ENCODE data around the gene SND1. TPM values are rescaled to one million over a fixed set of nuclear protein-coding genes. Genes with fewer than 3 reads are reported as not detected.

The SND1 gene
- total and polyA plus RNA-seq, 2 of the 4 experiments (the other 2 are of a cell fraction) = 154 to 294 TPM

- DNase-seq (no peak), ATAC-seq (ENCODE audit: low read depth) (no peak)
- H3K14ac ChIP-seq (replicated peaks; ENCODE audit: low read depth, low read length) = no peak overlapping the region
- no peak overlapping the region for H2BK15ac ChIP-seq (ENCODE audit: low read depth, low read length)
- no peaks in the 10 kb centered on the region for H3K9me3 ChIP-seq (ENCODE audit: control insufficient read depth, insufficient read depth, low read length)
- H3K23ac ChIP-seq (ENCODE audit: low read depth, low read length) = no peak overlapping the region; the same call in 1 of the 2 replicates
- no peak overlapping the region for H3K27ac ChIP-seq (ENCODE audit: insufficient read depth, low read length)
- H4K8ac ChIP-seq (ENCODE audit: low read depth in 2 of 2, low read length in 2 of 2) = no peak overlapping the region
- no peak overlapping the region for H3K9ac ChIP-seq (ENCODE audit: low read depth, low read length)
- no peak overlapping the region for H2AFZ ChIP-seq (replicated peaks; ENCODE audit: low read length, poor library complexity)
- peaks cover 60% of the 10 kb centered on the region for H4K20me1 ChIP-seq (ENCODE audit: insufficient read depth, low read length)
- no peak overlapping the region for H2BK120ac ChIP-seq (ENCODE audit: low read depth, low read length)
- peaks cover 43 to 70% of the 10 kb centered on the region in 2 experiments for H3K79me1 ChIP-seq (ENCODE audit: low read depth in 1 of 2, low read length in 2 of 2)
- CTCF ChIA-PET = no interaction called here
- H3K4ac ChIP-seq (ENCODE audit: low read depth, low read length) = no peak overlapping the region
- H2BK5ac ChIP-seq (ENCODE audit: low read depth, low read length, poor library complexity, severe bottlenecking) = no peak overlapping the region
- H3K27me3 ChIP-seq (ENCODE audit: control insufficient read depth, insufficient read depth, low read length) = no peaks in the 10 kb centered on the region
- H3K18ac ChIP-seq (ENCODE audit: low read depth, low read length) = no peak overlapping the region
- H3K4me2 ChIP-seq (ENCODE audit: low read depth, low read length) = no peak overlapping the region
- POLR2A ChIA-PET (ENCODE audit: unreplicated experiment) = no interaction called here
- peaks cover 14% of the 10 kb centered on the region for H3K9me1 ChIP-seq (ENCODE audit: insufficient read depth, low read length)
- no TSS peak for BruUV-seq (replicated peaks)
- H3K36me3 ChIP-seq (ENCODE audit: control insufficient read depth, insufficient read depth, low read length) = 0 out of 2 replicates have a peak, but pooled peaks cover 1% of the 10 kb centered on the region
- dilution Hi-C loops (cut with HindIII; ENCODE audit: low sequenced_read_pairs, unreplicated experiment) (no loop called here), in situ Hi-C loops (cut with MboI; ENCODE audit: low sequenced_read_pairs) (no loop called here), intact Hi-C loops (cut with micrococcal nuclease) (no loop called here)
- no peak overlapping the region for H4K91ac ChIP-seq (ENCODE audit: insufficient read depth, low read depth, low read length)
- TF ChIP-seq RFX5 (IDR thresholded peaks at IDR 0.05; ENCODE audit: low read depth, low read length) = no peak
- TF ChIP-seq MAFK (IDR thresholded peaks at IDR 0.05; ENCODE audit: low read depth, low read length) = no peak
- no peak for TF ChIP-seq ELK1 (IDR thresholded peaks at IDR 0.05; ENCODE audit: borderline replicate concordance, low read depth, low read length)
- no peak for TF ChIP-seq CTCF (conservative IDR thresholded peaks at IDR 0.05; ENCODE audit: low read depth, low read length)
- TF ChIP-seq CHD1 (IDR thresholded peaks at IDR 0.05; ENCODE audit: low read depth, low read length) = no peak
- TF ChIP-seq MXI1 (IDR thresholded peaks at IDR 0.05; ENCODE audit: borderline replicate concordance, low read depth, low read length) = no peak
- no peak for TF ChIP-seq BHLHE40 (IDR thresholded peaks at IDR 0.05; ENCODE audit: low read depth, low read length)
- TF ChIP-seq POLR2A (IDR thresholded peaks at IDR 0.05; ENCODE audit: low read depth, low read length) = no peak
- TF ChIP-seq MAZ (IDR thresholded peaks at IDR 0.05; ENCODE audit: borderline replicate concordance, low read depth, low read length) = no peak
- no peak for TF ChIP-seq CEBPB (IDR thresholded peaks at IDR 0.05; ENCODE audit: low read depth, low read length)
- no peak for TF ChIP-seq USF2 (IDR thresholded peaks at IDR 0.05; ENCODE audit: low read depth, low read length)
- TF ChIP-seq RAD21 (IDR thresholded peaks at IDR 0.05; ENCODE audit: low read length) = no peak
- no peak for TF ChIP-seq SMC3 (IDR thresholded peaks at IDR 0.05; ENCODE audit: low read depth, low read length)
- no peak for TF ChIP-seq NFE2L2 (IDR thresholded peaks at IDR 0.05; ENCODE audit: low read depth, low read length)
- TF ChIP-seq RCOR1 (IDR thresholded peaks at IDR 0.05; ENCODE audit: insufficient replicate concordance, low read length) = no peak
- TF ChIP-seq FOS (IDR thresholded peaks at IDR 0.05; ENCODE audit: low read depth, low read length) = no peak
- H3K4me1 ChIP-seq (ENCODE audit: control insufficient read depth, insufficient read depth, low read length) = no peaks in the 10 kb centered on the region; the same call in 1 of the 2 replicates
- H3K56ac ChIP-seq (ENCODE audit: extremely low read depth, insufficient read depth, low read length) = no peak overlapping the region
- no peak overlapping the region for H2BK20ac ChIP-seq (ENCODE audit: low read depth, low read length)
- 100% methylated on average over 1 of the region's 6 CpGs; no CpG with 5 or more reads in 1 of the 2 experiments for WGBS, 2 experiments (ENCODE audit: extremely low coverage in 2 of 2, insufficient read length in 1 of 2)
- no peak overlapping the region for H2AK5ac ChIP-seq (ENCODE audit: low read depth, low read length)
- no peak overlapping the region for H2AK9ac ChIP-seq (replicated peaks; ENCODE audit: low read depth, low read length, poor library complexity)
- H4K5ac ChIP-seq (ENCODE audit: low read depth, low read length) = no peak overlapping the region
- no peak overlapping the region for H3K4me3 ChIP-seq (ENCODE audit: insufficient read depth, low read depth, low read length)
Measured at GRCh38 chr7:127798769-127799372, 146.9 kb downstream of the SND1 start.
